ENCODE results near the gene CNN2. TPM values are rescaled to one million over a fixed set of nuclear protein-coding genes. Genes with fewer than 3 reads are reported as not detected.

Gene CNN2
- 440 and 495 TPM in 2 replicates for total RNA-seq (2014; rRNA removed; shearing (Covaris generic))

- DNase-seq = peak; percentile 99
- H3K4me3 ChIP-seq (ENCODE audit: insufficient read depth, low read depth, low read length) = peak within 1 kb of the TSS; percentile 94
- no peaks in the 10 kb centered on the region for H3K27me3 ChIP-seq (ENCODE audit: control insufficient read depth, insufficient read depth, low read length)
- peaks cover 1% of the 10 kb centered on the region; the same call in 1 of the 2 replicates for H3K36me3 ChIP-seq (replicated peaks; ENCODE audit: control insufficient read depth, insufficient read depth, low read length)
Observed at GRCh38 chr19:1025960-1026782, at the start of gene CNN2. CNN2 (plus strand) TSS chr19:1026608; CDS start chr19:1026662, 54 bp downstream.

GRCh38 chr19:977058-977464, 49.3 kb upstream of the CNN2 start:
- Histone ChIP-seq H3K4me3 (ENCODE audit: insufficient read depth, low read depth, low read length) (no peak overlapping the region), H3K27me3 (ENCODE audit: control insufficient read depth, insufficient read depth, low read length) (no peaks in the 10 kb centered on the region), H3K36me3 (replicated peaks; ENCODE audit: control insufficient read depth, insufficient read depth, low read length) (peaks cover 3% of the 10 kb centered on the region; the same call in 1 of the 2 replicates)
- peak; percentile 74 for DNase-seq

- DNase-seq = peak; percentile 83
- H3K27me3 ChIP-seq (ENCODE audit: control insufficient read depth, insufficient read depth, low read length) = no peaks in the 10 kb centered on the region
- no peaks in the 10 kb centered on the region for H3K36me3 ChIP-seq (replicated peaks; ENCODE audit: control insufficient read depth, insufficient read depth, low read length)
- no peak overlapping the region for H3K4me3 ChIP-seq (ENCODE audit: insufficient read depth, low read depth, low read length)
Observed at GRCh38 chr19:979318-979741, 47.1 kb upstream of the CNN2 start.

GRCh38 chr19:980133-980998, 46.0 kb upstream of the CNN2 start:
- DNase-seq = peak; percentile 91
- Histone ChIP-seq H3K36me3 (replicated peaks; ENCODE audit: control insufficient read depth, insufficient read depth, low read length) (no peaks in the 10 kb centered on the region), H3K27me3 (ENCODE audit: control insufficient read depth, insufficient read depth, low read length) (no peaks in the 10 kb centered on the region), H3K4me3 (ENCODE audit: insufficient read depth, low read depth, low read length) (no peak overlapping the region)

- H3K4me3 ChIP-seq (ENCODE audit: insufficient read depth, low read depth, low read length) = no peak overlapping the region
- DNase-seq = peak; percentile 100
Observed at GRCh38 chr19:982567-983170, 43.7 kb upstream of the CNN2 start.

GRCh38 chr19:984165-984967, 42.0 kb upstream of the CNN2 start, which contains the start of gene WDR18:
WDR18 (plus strand) TSS chr19:984345; CDS start chr19:984354, 9 bp downstream.
- no peaks in the 10 kb centered on the region for H3K27me3 ChIP-seq (ENCODE audit: control insufficient read depth, insufficient read depth, low read length)
- peak; percentile 99 for DNase-seq
- H3K36me3 ChIP-seq (replicated peaks; ENCODE audit: control insufficient read depth, insufficient read depth, low read length) = peaks cover 3% of the 10 kb centered on the region
- peak within 1 kb of the TSS; percentile 97 for H3K4me3 ChIP-seq (ENCODE audit: insufficient read depth, low read depth, low read length)

More at GRCh38 chr19:982567-983170, 43.7 kb upstream of the CNN2 start:
- H3K36me3 ChIP-seq (replicated peaks; ENCODE audit: control insufficient read depth, insufficient read depth, low read length) = peaks cover 3% of the 10 kb centered on the region
- no peaks in the 10 kb centered on the region for H3K27me3 ChIP-seq (ENCODE audit: control insufficient read depth, insufficient read depth, low read length)

GRCh38 chr19:986083-986482, 40.3 kb upstream of the CNN2 start:
- peaks cover 6% of the 10 kb centered on the region for H3K36me3 ChIP-seq (replicated peaks; ENCODE audit: control insufficient read depth, insufficient read depth, low read length)
- no peaks in the 10 kb centered on the region for H3K27me3 ChIP-seq (ENCODE audit: control insufficient read depth, insufficient read depth, low read length)
- H3K4me3 ChIP-seq (ENCODE audit: insufficient read depth, low read depth, low read length) = no peak overlapping the region
- DNase-seq = no peak

GRCh38 chr19:988081-988480, 38.3 kb upstream of the CNN2 start:
- no peak overlapping the region for H3K4me3 ChIP-seq (ENCODE audit: insufficient read depth, low read depth, low read length)

GRCh38 chr19:988510-988909, 37.9 kb upstream of the CNN2 start:
- DNase-seq = no peak
- Histone ChIP-seq H3K36me3 (replicated peaks; ENCODE audit: control insufficient read depth, insufficient read depth, low read length) (peaks cover 6% of the 10 kb centered on the region), H3K4me3 (ENCODE audit: insufficient read depth, low read depth, low read length) (no peak overlapping the region), H3K27me3 (ENCODE audit: control insufficient read depth, insufficient read depth, low read length) (no peaks in the 10 kb centered on the region)

More at GRCh38 chr19:988081-988480, 38.3 kb upstream of the CNN2 start:
- Histone ChIP-seq H3K36me3 (replicated peaks; ENCODE audit: control insufficient read depth, insufficient read depth, low read length) (peaks cover 6% of the 10 kb centered on the region), H3K27me3 (ENCODE audit: control insufficient read depth, insufficient read depth, low read length) (no peaks in the 10 kb centered on the region)
- no peak for DNase-seq

GRCh38 chr19:989381-990081, 36.9 kb upstream of the CNN2 start:
- Histone ChIP-seq H3K4me3 (ENCODE audit: insufficient read depth, low read depth, low read length) (no peak overlapping the region), H3K27me3 (ENCODE audit: control insufficient read depth, insufficient read depth, low read length) (no peaks in the 10 kb centered on the region), H3K36me3 (replicated peaks; ENCODE audit: control insufficient read depth, insufficient read depth, low read length) (peaks cover 6% of the 10 kb centered on the region)
- DNase-seq = peak; percentile 87

- DNase-seq = no peak
- no peaks in the 10 kb centered on the region for H3K27me3 ChIP-seq (ENCODE audit: control insufficient read depth, insufficient read depth, low read length)
- peaks cover 6% of the 10 kb centered on the region for H3K36me3 ChIP-seq (replicated peaks; ENCODE audit: control insufficient read depth, insufficient read depth, low read length)
- no peak overlapping the region for H3K4me3 ChIP-seq (ENCODE audit: insufficient read depth, low read depth, low read length)
Observed at GRCh38 chr19:990119-990571, 36.3 kb upstream of the CNN2 start.

GRCh38 chr19:990746-991145, 35.7 kb upstream of the CNN2 start:
- no peak for DNase-seq
- Histone ChIP-seq H3K4me3 (ENCODE audit: insufficient read depth, low read depth, low read length) (no peak overlapping the region), H3K36me3 (replicated peaks; ENCODE audit: control insufficient read depth, insufficient read depth, low read length) (peaks cover 5% of the 10 kb centered on the region), H3K27me3 (ENCODE audit: control insufficient read depth, insufficient read depth, low read length) (no peaks in the 10 kb centered on the region; the same call in 1 of the 2 replicates)

Data from H7 (cell line).